Mesothelial cell of epicardium (in vitro differentiated cells): ENCODE measurements around the gene CCDC61. TPM values are rescaled to one million over a fixed set of nuclear protein-coding genes. Genes with fewer than 3 reads are reported as not detected.

ENCODE experiments used
- DNase-seq, 2 experiments: peaks; one replicate each; pipeline ENCODE4 v3.0.0; 2021; ENCODE audit warnings: low spot score in 2 of 2; ENCODE audit not compliant: unreplicated experiment in 2 of 2
- H3K27ac Mint-ChIP-seq: 2 replicates; pipeline ENCODE4 v1.8.0; 2021; ENCODE audit warnings: mixed read lengths
- H3K27me3 Mint-ChIP-seq: 2 replicates; pipeline ENCODE4 v1.8.0; 2021; ENCODE audit warnings: low read depth, mixed read lengths
- H3K36me3 Mint-ChIP-seq: 2 replicates; pipeline ENCODE4 v1.8.0; 2021; ENCODE audit warnings: mixed read lengths
- H3K4me1 Mint-ChIP-seq: 2 replicates; pipeline ENCODE4 v1.8.0; 2021; ENCODE audit warnings: mixed read lengths
- H3K4me3 Mint-ChIP-seq: 2 replicates; pipeline ENCODE4 v1.8.0; 2021; ENCODE audit warnings: mild to moderate bottlenecking, moderate library complexity, mixed read lengths
- H3K9me3 Mint-ChIP-seq: 2 replicates; pipeline ENCODE4 v1.8.0; 2021; ENCODE audit warnings: mixed read lengths
- CTCF ChIP-seq: fragments of 200-600 bp; sonication (generic); IDR thresholded peaks from one replicate; pipeline ENCODE4 v1.5.0; 2021; ENCODE audit warnings: antibody characterized with exemption; ENCODE audit not compliant: unreplicated experiment
- total RNA-seq: library from RNA; stranded (reverse); gene quantifications from 3 replicates; pipeline ENCODE4 v1.2.1, GENCODE V29; 2021

Gene CCDC61
- total RNA-seq, 1 donor from 2014 or later, result 22.3 TPM

GRCh38 chr19:46036744-46037128, 41.5 kb downstream of the CCDC61 start:
- H3K4me1 Mint-ChIP-seq, result peaks cover 37% of the 10 kb centered on the region

GRCh38 chr19:46040125-46040524, 44.9 kb downstream of the CCDC61 start:
- Mint-ChIP-seq H3K27me3 (no peaks in the 10 kb centered on the region), H3K27ac (no peak overlapping the region), H3K9me3 (peaks cover 19% of the 10 kb centered on the region), H3K36me3 (peaks cover 3% of the 10 kb centered on the region), H3K4me3 (no peak overlapping the region), H3K4me1 (peaks cover 32% of the 10 kb centered on the region)
- no peak for DNase-seq
- no peak for TF ChIP-seq CTCF

More at GRCh38 chr19:46036744-46037128, 41.5 kb downstream of the CCDC61 start:
- Mint-ChIP-seq H3K9me3 (peaks cover 8% of the 10 kb centered on the region), H3K36me3 (peaks cover 3% of the 10 kb centered on the region), H3K27ac (peak overlapping the region; percentile 2), H3K27me3 (no peaks in the 10 kb centered on the region), H3K4me3 (no peak overlapping the region)
- no peak for DNase-seq
- no peak for TF ChIP-seq CTCF

- peaks cover 28% of the 10 kb centered on the region for H3K4me1 Mint-ChIP-seq
- H3K9me3 Mint-ChIP-seq, result peaks cover 27% of the 10 kb centered on the region
- H3K27ac Mint-ChIP-seq, result peak within 1 kb of the TSS; percentile 82
- DNase-seq, result no peak
- no peak within 1 kb of the TSS for H3K4me3 Mint-ChIP-seq
- no peak for TF ChIP-seq CTCF
- peaks cover 5% of the 10 kb centered on the region for H3K36me3 Mint-ChIP-seq
- H3K27me3 Mint-ChIP-seq, result peaks cover 6% of the 10 kb centered on the region
These were observed 45.8 kb downstream of the CCDC61 start, which contains the start of gene IGFL4 for GRCh38 chr19:46040952-46041500. Gene IGFL4 (minus strand): TSS chr19:46041002. CDS start chr19:46040962, 40 bp downstream.

GRCh38 chr19:46042252-46042883, 47.1 kb downstream of the CCDC61 start:
- no peak for DNase-seq
- H3K4me1 Mint-ChIP-seq, result peaks cover 25% of the 10 kb centered on the region
- peaks cover 2% of the 10 kb centered on the region for H3K36me3 Mint-ChIP-seq
- peaks cover 15% of the 10 kb centered on the region for H3K27me3 Mint-ChIP-seq
- no peak for TF ChIP-seq CTCF
- H3K27ac Mint-ChIP-seq, result peak overlapping the region; percentile 22
- H3K9me3 Mint-ChIP-seq, result peaks cover 36% of the 10 kb centered on the region
- H3K4me3 Mint-ChIP-seq, result no peak overlapping the region

GRCh38 chr19:46043519-46043918, 48.3 kb downstream of the CCDC61 start:
- Mint-ChIP-seq H3K4me3 (no peak overlapping the region), H3K4me1 (peaks cover 25% of the 10 kb centered on the region), H3K27me3 (peaks cover 27% of the 10 kb centered on the region), H3K9me3 (peaks cover 47% of the 10 kb centered on the region), H3K36me3 (peaks cover 4% of the 10 kb centered on the region), H3K27ac (no peak overlapping the region)
- no peak for DNase-seq
- TF ChIP-seq CTCF, result no peak
